Glutamatergic neuron (in vitro differentiated cells): ENCODE data around the gene SPATA16. TPM values are rescaled to one million over a fixed set of nuclear protein-coding genes. Genes with fewer than 3 reads are reported as not detected.
"Not testable (repeated sequence)": the region's sequence is repeated elsewhere in the genome, so short reads cannot be mapped to it uniquely, and the experiment has no call there.

Source experiments
- DNase-seq: peaks from one replicate; pipeline ENCODE4 v3.0.0; 2022
- H3K27ac Mint-ChIP-seq: one replicate; pipeline ENCODE4 v1.8.0; 2020; ENCODE audit warnings: mild to moderate bottlenecking, mixed read lengths, inconsistent platforms; ENCODE audit not compliant: unreplicated experiment
- H3K27me3 Mint-ChIP-seq: one replicate; pipeline ENCODE4 v1.8.0; 2020; ENCODE audit warnings: mild to moderate bottlenecking, moderate library complexity, mixed read lengths, inconsistent platforms; ENCODE audit not compliant: unreplicated experiment
- H3K36me3 Mint-ChIP-seq: one replicate; pipeline ENCODE4 v1.8.0; 2020; ENCODE audit warnings: mild to moderate bottlenecking, mixed read lengths, inconsistent platforms; ENCODE audit not compliant: unreplicated experiment
- H3K4me1 Mint-ChIP-seq: one replicate; pipeline ENCODE4 v1.8.0; 2020; ENCODE audit warnings: mild to moderate bottlenecking, low read depth, mixed read lengths, inconsistent platforms; ENCODE audit not compliant: unreplicated experiment
- H3K4me3 Mint-ChIP-seq: one replicate; pipeline ENCODE4 v1.8.0; 2020; ENCODE audit warnings: mild to moderate bottlenecking, mixed read lengths, inconsistent platforms; ENCODE audit not compliant: unreplicated experiment
- H3K9me3 Mint-ChIP-seq: one replicate; pipeline ENCODE4 v1.8.0; 2020; ENCODE audit warnings: mild to moderate bottlenecking, moderate library complexity, mixed read lengths, inconsistent platforms; ENCODE audit not compliant: unreplicated experiment
- CTCF ChIP-seq: fragments of 200-600 bp; sonication (generic); IDR thresholded peaks from one replicate; pipeline ENCODE4 v1.5.0; 2021; ENCODE audit not compliant: partially characterized antibody, unreplicated experiment
- total RNA-seq: library from RNA; stranded (reverse); fragmentation: NEBNext Ultra II Directional; extraction: Animal tissue kit (Norgen Biotek cat#: 25700); gene quantifications from one replicate; pipeline ENCODE4 v1.2.1, GENCODE V29; 2021; ENCODE audit not compliant: unreplicated experiment

SPATA16 gene
- total RNA-seq, 1 donor from 2014 or later: not detected

GRCh38 chr3:172868582-172869200 is 272.3 kb downstream of the SPATA16 start:
- DNase-seq: no peak
- peaks cover 7% of the 10 kb centered on the region for H3K36me3 Mint-ChIP-seq
- H3K27ac Mint-ChIP-seq: no peak overlapping the region
- H3K9me3 Mint-ChIP-seq: peaks cover 3% of the 10 kb centered on the region
- no peak for TF ChIP-seq CTCF
- no peak overlapping the region for H3K4me3 Mint-ChIP-seq
- no peaks in the 10 kb centered on the region for H3K27me3 Mint-ChIP-seq
- no peaks in the 10 kb centered on the region for H3K4me1 Mint-ChIP-seq

DNA sequence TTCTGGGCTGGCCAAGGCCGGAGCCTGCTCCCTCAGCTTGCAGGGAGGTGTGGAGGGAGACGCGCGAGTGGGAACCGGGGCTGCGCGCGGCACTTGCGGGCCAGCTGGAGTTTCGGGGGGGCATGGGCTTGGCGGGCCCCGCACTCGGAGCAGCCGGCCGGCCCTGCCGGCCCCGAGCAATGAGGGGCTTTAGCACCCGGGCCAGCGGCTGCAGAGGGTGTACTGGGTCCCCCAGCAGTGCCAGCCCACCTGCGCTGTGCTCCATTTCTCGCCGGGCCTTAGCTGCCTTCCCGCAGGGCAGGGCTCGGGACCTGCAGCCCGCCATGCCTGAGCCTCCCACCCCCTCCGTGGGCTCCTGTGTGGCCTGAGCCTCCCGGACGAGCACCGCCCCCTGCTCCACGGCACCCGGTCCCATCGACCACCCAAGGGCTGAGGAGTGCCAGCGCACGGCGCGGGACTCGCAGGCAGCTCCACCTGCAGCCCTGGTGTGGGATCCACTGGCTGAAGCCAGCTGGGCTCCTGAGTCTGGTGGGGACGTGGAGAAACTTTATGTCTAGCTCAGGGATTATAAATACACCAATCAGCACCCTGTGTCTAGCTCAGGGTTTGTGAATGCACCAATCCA is 274.2 kb downstream of the SPATA16 start:
- DNase-seq, H3K27ac Mint-ChIP-seq, H3K9me3 Mint-ChIP-seq, H3K27me3 Mint-ChIP-seq, H3K36me3 Mint-ChIP-seq, H3K4me1 Mint-ChIP-seq, H3K4me3 Mint-ChIP-seq: not testable (repeated sequence)

DNA sequence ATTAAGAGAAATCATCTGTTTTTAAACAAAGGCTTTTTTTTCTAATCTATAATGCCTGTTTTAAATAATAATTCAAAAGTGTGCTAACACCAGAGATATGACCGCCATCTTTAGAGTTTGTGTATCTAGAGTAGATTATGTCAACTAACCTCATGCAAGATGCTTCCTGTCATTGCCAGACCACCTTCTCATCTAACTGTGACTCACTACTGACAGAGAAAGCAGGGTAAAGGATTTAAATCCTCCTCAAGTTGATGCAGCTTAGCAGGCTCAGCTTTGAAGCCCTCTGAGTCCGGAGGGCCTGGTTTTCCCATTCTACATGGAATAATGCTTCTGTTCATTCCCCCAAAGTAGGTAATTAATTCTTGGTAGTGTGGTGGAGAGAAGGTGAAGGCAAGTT is 282.0 kb downstream of the SPATA16 start:
- H3K27ac Mint-ChIP-seq: no peak overlapping the region
- no peaks in the 10 kb centered on the region for H3K4me1 Mint-ChIP-seq
- no peak overlapping the region for H3K4me3 Mint-ChIP-seq
- TF ChIP-seq CTCF: no peak
- no peak for DNase-seq
- peaks cover 2% of the 10 kb centered on the region for H3K9me3 Mint-ChIP-seq
- H3K36me3 Mint-ChIP-seq: no peaks in the 10 kb centered on the region
- peaks cover 2% of the 10 kb centered on the region for H3K27me3 Mint-ChIP-seq

GRCh38 chr3:172856795-172857742 is 284.0 kb downstream of the SPATA16 start:
- no peak overlapping the region for H3K27ac Mint-ChIP-seq
- H3K4me3 Mint-ChIP-seq: no peak overlapping the region
- peaks cover 2% of the 10 kb centered on the region for H3K27me3 Mint-ChIP-seq
- H3K36me3 Mint-ChIP-seq: no peaks in the 10 kb centered on the region
- H3K4me1 Mint-ChIP-seq: no peaks in the 10 kb centered on the region
- TF ChIP-seq CTCF: no peak
- H3K9me3 Mint-ChIP-seq: peaks cover 2% of the 10 kb centered on the region
- no peak for DNase-seq

GRCh38 chr3:172855037-172855436 is 286.0 kb downstream of the SPATA16 start:
- Mint-ChIP-seq H3K27me3 (peaks cover 2% of the 10 kb centered on the region), H3K4me3 (no peak overlapping the region), H3K27ac (no peak overlapping the region), H3K36me3 (no peaks in the 10 kb centered on the region), H3K9me3 (peaks cover 2% of the 10 kb centered on the region), H3K4me1 (no peaks in the 10 kb centered on the region)
- no peak for TF ChIP-seq CTCF
- no peak for DNase-seq
